Endothelial cell (in vitro differentiated cells): ENCODE data around the gene KRTAP12-3. TPM values are rescaled to one million over a fixed set of nuclear protein-coding genes. Genes with fewer than 3 reads are reported as not detected.
"Not testable (repeated sequence)": the region's sequence is repeated elsewhere in the genome, so short reads cannot be mapped to it uniquely, and the experiment has no call there.

Experiments
- DNase-seq: peaks from one replicate; pipeline ENCODE4 v3.0.0; 2021; ENCODE audit warnings: low spot score
- H3K27ac Mint-ChIP-seq: one replicate; pipeline ENCODE4 v1.8.0; 2021; ENCODE audit warnings: mixed read lengths, inconsistent platforms; ENCODE audit not compliant: unreplicated experiment
- H3K27me3 Mint-ChIP-seq: one replicate; pipeline ENCODE4 v1.8.0; 2021; ENCODE audit warnings: mild to moderate bottlenecking, moderate library complexity, mixed read lengths, inconsistent platforms; ENCODE audit not compliant: unreplicated experiment
- H3K36me3 Mint-ChIP-seq: one replicate; pipeline ENCODE4 v1.8.0; 2021; ENCODE audit warnings: mild to moderate bottlenecking, low read depth, mixed read lengths, inconsistent platforms; ENCODE audit not compliant: unreplicated experiment
- H3K4me1 Mint-ChIP-seq: one replicate; pipeline ENCODE4 v1.8.0; 2021; ENCODE audit warnings: mild to moderate bottlenecking, mixed read lengths, inconsistent platforms; ENCODE audit not compliant: unreplicated experiment
- H3K4me3 Mint-ChIP-seq: one replicate; pipeline ENCODE4 v1.8.0; 2021; ENCODE audit warnings: mild to moderate bottlenecking, mixed read lengths, inconsistent platforms; ENCODE audit not compliant: unreplicated experiment
- H3K9me3 Mint-ChIP-seq: one replicate; pipeline ENCODE4 v1.8.0; 2021; ENCODE audit warnings: mixed read lengths, inconsistent platforms; ENCODE audit not compliant: unreplicated experiment
- total RNA-seq: library from RNA; stranded (reverse); fragmentation: NEBNext Ultra II Directional; extraction: Animal tissue kit (Norgen Biotek cat#: 25700); gene quantifications from one replicate; pipeline ENCODE4 v1.2.1, GENCODE V29; 2021; ENCODE audit not compliant: unreplicated experiment
- TF ChIP-seq, protein P1 (sequence below): fragments of 200-600 bp; sonication (generic); IDR thresholded peaks from one replicate; pipeline ENCODE4 v1.5.0; 2021; ENCODE audit warnings: antibody characterized with exemption; ENCODE audit not compliant: unreplicated experiment

The KRTAP12-3 gene
- total RNA-seq, 1 donor from 2014 or later = not detected

DNA sequence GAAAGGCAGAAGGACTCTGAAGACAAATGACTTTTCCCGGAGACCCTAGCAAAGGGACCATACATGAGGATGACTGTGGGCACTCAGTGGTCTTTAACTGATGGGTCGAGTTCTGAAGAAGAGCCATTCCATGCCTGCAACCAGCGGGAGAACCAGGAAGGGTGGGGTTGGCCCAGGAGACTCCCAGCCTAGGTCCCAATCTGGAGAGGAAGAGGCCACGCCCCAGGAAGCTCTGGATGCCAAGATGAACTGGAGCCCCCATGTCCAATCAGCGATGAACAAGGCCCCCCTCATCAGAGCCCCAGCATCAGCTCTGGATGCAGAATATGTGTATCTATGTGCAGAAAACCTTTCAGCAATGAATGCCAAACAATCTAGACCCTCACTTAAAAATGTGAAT is 17.0 kb upstream of the KRTAP12-3 start:
- no peak for DNase-seq
- H3K27ac Mint-ChIP-seq = no peak overlapping the region
- H3K36me3 Mint-ChIP-seq = no peaks in the 10 kb centered on the region
- TF ChIP-seq, protein P1, sequence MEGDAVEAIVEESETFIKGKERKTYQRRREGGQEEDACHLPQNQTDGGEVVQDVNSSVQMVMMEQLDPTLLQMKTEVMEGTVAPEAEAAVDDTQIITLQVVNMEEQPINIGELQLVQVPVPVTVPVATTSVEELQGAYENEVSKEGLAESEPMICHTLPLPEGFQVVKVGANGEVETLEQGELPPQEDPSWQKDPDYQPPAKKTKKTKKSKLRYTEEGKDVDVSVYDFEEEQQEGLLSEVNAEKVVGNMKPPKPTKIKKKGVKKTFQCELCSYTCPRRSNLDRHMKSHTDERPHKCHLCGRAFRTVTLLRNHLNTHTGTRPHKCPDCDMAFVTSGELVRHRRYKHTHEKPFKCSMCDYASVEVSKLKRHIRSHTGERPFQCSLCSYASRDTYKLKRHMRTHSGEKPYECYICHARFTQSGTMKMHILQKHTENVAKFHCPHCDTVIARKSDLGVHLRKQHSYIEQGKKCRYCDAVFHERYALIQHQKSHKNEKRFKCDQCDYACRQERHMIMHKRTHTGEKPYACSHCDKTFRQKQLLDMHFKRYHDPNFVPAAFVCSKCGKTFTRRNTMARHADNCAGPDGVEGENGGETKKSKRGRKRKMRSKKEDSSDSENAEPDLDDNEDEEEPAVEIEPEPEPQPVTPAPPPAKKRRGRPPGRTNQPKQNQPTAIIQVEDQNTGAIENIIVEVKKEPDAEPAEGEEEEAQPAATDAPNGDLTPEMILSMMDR = no peak
- H3K4me1 Mint-ChIP-seq = no peaks in the 10 kb centered on the region
- H3K27me3 Mint-ChIP-seq = peaks cover 5% of the 10 kb centered on the region
- no peaks in the 10 kb centered on the region for H3K9me3 Mint-ChIP-seq
- H3K4me3 Mint-ChIP-seq = no peak overlapping the region

DNA sequence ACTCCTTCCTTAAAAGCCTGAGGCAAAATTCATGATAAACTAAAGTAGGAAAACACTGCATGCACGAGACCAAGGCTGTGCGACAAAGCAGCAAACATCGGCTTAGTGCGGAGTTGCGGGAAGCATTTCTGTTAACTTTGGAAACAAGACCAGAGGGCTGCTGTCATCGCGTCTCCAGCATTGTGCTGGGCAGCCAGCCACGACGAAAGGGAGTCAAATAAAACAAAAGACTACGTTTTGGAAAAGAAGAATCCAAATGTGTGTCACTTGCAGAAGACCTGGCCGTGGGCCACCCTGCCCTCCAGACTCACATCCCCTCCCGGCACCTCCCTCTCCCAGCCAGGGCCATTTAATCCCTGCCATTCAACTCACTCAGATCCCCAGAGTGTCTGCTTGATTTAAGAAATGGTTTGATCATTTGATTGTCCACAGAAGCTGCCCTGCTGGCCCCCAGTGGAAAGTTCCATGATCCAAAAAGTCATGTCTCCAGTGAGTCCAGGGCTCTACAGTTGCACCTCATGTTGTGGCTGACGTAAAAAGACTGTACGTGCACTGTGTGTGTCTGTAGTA is 13.9 kb upstream of the KRTAP12-3 start:
- DNase-seq = no peak
- TF ChIP-seq, protein P1 = no peak
- no peaks in the 10 kb centered on the region for H3K4me1 Mint-ChIP-seq
- no peak overlapping the region for H3K27ac Mint-ChIP-seq
- H3K36me3 Mint-ChIP-seq = no peaks in the 10 kb centered on the region
- no peak overlapping the region for H3K4me3 Mint-ChIP-seq
- no peaks in the 10 kb centered on the region for H3K9me3 Mint-ChIP-seq
- peaks cover 3% of the 10 kb centered on the region for H3K27me3 Mint-ChIP-seq

DNA sequence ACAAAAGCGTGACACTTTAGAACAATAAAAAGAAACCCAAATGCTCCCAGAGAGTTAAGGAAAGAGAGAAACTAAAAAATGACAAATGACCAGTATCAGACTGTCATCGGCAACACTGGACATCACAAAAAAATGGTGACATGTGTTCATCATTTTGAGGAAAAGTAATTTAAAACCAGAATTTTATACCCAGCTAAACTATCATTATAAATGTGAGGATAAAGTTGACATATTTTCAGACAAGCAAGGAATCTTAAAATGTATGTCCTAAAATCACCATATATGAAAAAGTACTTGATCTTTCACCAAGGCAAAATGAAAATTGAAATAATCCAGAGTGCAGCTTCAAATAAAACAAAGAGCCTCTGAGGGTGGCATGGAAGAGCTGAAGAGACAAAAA is 12.9 kb upstream of the KRTAP12-3 start:
- no peak for DNase-seq
- Mint-ChIP-seq H3K9me3 (no peaks in the 10 kb centered on the region), H3K4me1 (no peaks in the 10 kb centered on the region), H3K27ac (no peak overlapping the region), H3K27me3 (peaks cover 5% of the 10 kb centered on the region), H3K4me3 (no peak overlapping the region), H3K36me3 (no peaks in the 10 kb centered on the region)
- TF ChIP-seq, protein P1 = no peak

DNA sequence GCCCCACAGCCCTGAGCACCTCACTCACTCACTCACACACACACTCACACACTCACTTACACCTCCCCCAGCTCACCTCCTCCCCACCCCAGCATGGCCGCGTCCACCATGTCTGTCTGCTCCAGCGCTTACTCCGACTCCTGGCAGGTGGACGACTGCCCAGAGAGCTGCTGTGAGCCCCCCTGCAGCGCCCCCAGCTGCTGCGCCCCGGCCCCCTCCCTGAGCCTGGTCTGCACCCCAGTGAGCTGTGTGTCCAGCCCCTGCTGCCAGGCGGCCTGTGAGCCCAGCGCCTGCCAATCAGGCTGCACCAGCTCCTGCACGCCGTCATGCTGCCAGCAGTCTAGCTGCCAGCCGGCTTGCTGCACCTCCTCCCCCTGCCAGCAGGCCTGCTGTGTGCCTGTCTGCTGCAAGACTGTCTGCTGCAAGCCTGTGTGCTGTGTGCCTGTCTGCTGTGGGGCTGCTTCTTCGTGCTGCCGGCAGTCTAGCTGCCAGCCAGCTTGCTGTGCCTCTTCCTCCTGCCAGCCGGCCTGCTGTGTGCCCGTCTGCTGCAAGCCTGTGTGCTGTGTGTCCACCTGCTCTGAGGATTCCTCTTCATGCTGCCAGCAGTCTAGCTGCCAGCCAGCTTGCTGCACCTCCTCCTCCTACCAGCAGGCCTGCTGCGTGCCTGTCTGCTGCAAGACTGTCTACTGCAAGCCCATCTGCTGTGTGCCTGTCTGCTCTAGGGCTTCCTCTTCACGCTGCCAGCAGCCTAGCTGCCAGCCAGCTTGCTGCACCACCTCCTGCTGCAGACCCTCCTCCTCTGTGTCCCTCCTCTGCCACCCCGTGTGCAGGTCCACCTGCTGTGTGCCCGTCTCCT is 11.1 kb upstream of the KRTAP12-3 start, which contains the start of gene KRTAP10-11:
Gene KRTAP10-11, plus strand, starts transcription at position 49 of the 856 bp plus-strand sequence. Its CDS starts 45 bp downstream, at position 94.
- H3K27me3 Mint-ChIP-seq, H3K4me3 Mint-ChIP-seq: not testable (repeated sequence)

DNA sequence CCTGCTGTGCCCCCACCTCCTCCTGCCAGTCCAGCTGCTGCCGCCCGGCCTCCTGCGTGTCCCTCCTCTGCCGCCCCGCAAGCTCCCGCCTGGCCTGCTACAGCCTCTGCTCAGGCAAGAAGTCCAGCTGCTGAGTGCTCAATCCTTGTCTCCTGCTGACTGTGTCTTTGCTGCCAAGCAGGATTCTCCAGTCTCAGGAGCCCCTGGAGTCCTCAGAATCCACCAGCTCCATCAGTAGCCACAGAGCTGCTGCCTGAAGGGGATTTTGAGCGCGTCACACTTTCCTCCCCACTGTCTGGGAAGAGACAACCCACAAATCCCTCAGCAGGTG is 10.5 kb upstream of the KRTAP12-3 start:
- Mint-ChIP-seq H3K27me3 (peaks cover 9% of the 10 kb centered on the region), H3K4me1 (no peaks in the 10 kb centered on the region), H3K36me3 (no peaks in the 10 kb centered on the region), H3K9me3 (no peaks in the 10 kb centered on the region), H3K4me3 (no peak overlapping the region), H3K27ac (no peak overlapping the region)
- TF ChIP-seq, protein P1 = no peak
- no peak for DNase-seq

More for the DNA sequence above, 11.1 kb upstream of the KRTAP12-3 start, which contains the start of gene KRTAP10-11:
- not testable (repeated sequence) for H3K27ac Mint-ChIP-seq, H3K4me1 Mint-ChIP-seq, H3K36me3 Mint-ChIP-seq, DNase-seq, H3K9me3 Mint-ChIP-seq
